Mesenchymal stem cell (in vitro differentiated cells and primary cell): ENCODE measurements around the gene TAAR1.

ENCODE experiments used
- DNase-seq: peaks from one replicate; pipeline ENCODE4 v3.0.0-alpha.2; 2013
- H2AFZ ChIP-seq: one replicate; pipeline ENCODE4 v1.6.1; 2013; ENCODE audit warnings: low read depth, mild to moderate bottlenecking, control low read depth, inconsistent platforms, low read length, moderate library complexity
- H2AK5ac ChIP-seq: 2 replicates; pipeline ENCODE4 v1.6.1; 2013; ENCODE audit warnings: low read length, moderate library complexity, mild to moderate bottlenecking, inconsistent platforms; ENCODE audit not compliant: severe bottlenecking
- H2BK120ac ChIP-seq: one replicate; pipeline ENCODE4 v1.6.1; 2013; ENCODE audit warnings: low read depth, mild to moderate bottlenecking, inconsistent platforms, low read length, moderate library complexity
- H2BK12ac ChIP-seq, 2 experiments: one replicate each; pipeline ENCODE4 v1.6.1; 2013; ENCODE audit warnings: inconsistent platforms in 2 of 2, low read length in 2 of 2, mild to moderate bottlenecking in 2 of 2, moderate library complexity in 2 of 2, control low read depth in 1 of 2
- H2BK15ac ChIP-seq: one replicate; pipeline ENCODE4 v1.6.1; 2013; ENCODE audit warnings: mild to moderate bottlenecking, low read depth, inconsistent platforms; ENCODE audit not compliant: poor library complexity, severe bottlenecking
- H2BK5ac ChIP-seq: 2 replicates; pipeline ENCODE4 v1.6.1; 2013; ENCODE audit warnings: low read depth, mild to moderate bottlenecking, low read length, control low read depth, inconsistent platforms; ENCODE audit not compliant: poor library complexity, severe bottlenecking
- H3K14ac ChIP-seq, 2 experiments: one replicate each; pipeline ENCODE4 v1.6.1; 2013; ENCODE audit warnings: inconsistent platforms in 2 of 2, low read length in 2 of 2, control low read depth in 1 of 2, mild to moderate bottlenecking in 1 of 2, moderate library complexity in 1 of 2
- H3K18ac ChIP-seq, 2 experiments: one replicate each; pipeline ENCODE4 v1.6.1; 2013; ENCODE audit warnings: inconsistent platforms in 2 of 2, low read length in 2 of 2, control low read depth in 1 of 2, low read depth in 1 of 2, mild to moderate bottlenecking in 1 of 2
- H3K23ac ChIP-seq, 2 experiments: one replicate each; pipeline ENCODE4 v1.6.1; 2013; ENCODE audit warnings: inconsistent platforms in 2 of 2, low read length in 2 of 2, mild to moderate bottlenecking in 2 of 2, moderate library complexity in 2 of 2, control low read depth in 1 of 2
- H3K27ac ChIP-seq: 2 replicates; pipeline ENCODE4 v1.5.1; 2013; ENCODE audit warnings: mild to moderate bottlenecking, moderate library complexity, low read length, control low read depth, inconsistent platforms; ENCODE audit not compliant: poor library complexity, severe bottlenecking
- H3K27me3 ChIP-seq, 2 experiments: 2 replicates each; pipeline versions ENCODE4 v1.6.1 to v1.7.0; 2013; ENCODE audit warnings: low read length in 2 of 2, mild to moderate bottlenecking in 2 of 2, moderate library complexity in 2 of 2, control low read depth in 1 of 2, inconsistent platforms in 1 of 2; ENCODE audit not compliant: control insufficient read depth in 1 of 2, insufficient read depth in 1 of 2
- H3K36me3 ChIP-seq, 2 experiments: 2 replicates each; pipeline versions ENCODE4 v1.6.1 to v1.7.0; 2013; ENCODE audit warnings: low read length in 2 of 2, control low read depth in 1 of 2, inconsistent platforms in 1 of 2, low read depth in 1 of 2, mild to moderate bottlenecking in 1 of 2; ENCODE audit not compliant: insufficient read depth in 2 of 2, control insufficient read depth in 1 of 2
- H3K4ac ChIP-seq, 2 experiments: one replicate each; pipeline ENCODE4 v1.6.1; 2013; ENCODE audit warnings: inconsistent platforms in 2 of 2, low read length in 2 of 2, mild to moderate bottlenecking in 2 of 2, moderate library complexity in 2 of 2, control low read depth in 1 of 2, low read depth in 1 of 2
- H3K4me1 ChIP-seq: 2 replicates; pipeline ENCODE4 v1.6.1; 2013; ENCODE audit warnings: low read depth, low read length, control low read depth; ENCODE audit not compliant: control insufficient read depth, insufficient read depth
- H3K4me2 ChIP-seq: 2 replicates; pipeline ENCODE4 v1.6.1; 2013; ENCODE audit warnings: low read length, mild to moderate bottlenecking, inconsistent platforms; ENCODE audit not compliant: poor library complexity, severe bottlenecking
- H3K4me3 ChIP-seq, 2 experiments: 2 replicates each; pipeline versions ENCODE4 v1.5.1 to v1.7.0; 2013; ENCODE audit warnings: low read length in 2 of 2, mild to moderate bottlenecking in 2 of 2, control low read depth in 1 of 2, low read depth in 1 of 2; ENCODE audit not compliant: insufficient read depth in 1 of 2
- H3K79me1 ChIP-seq: replicated peaks from 2 replicates; pipeline ENCODE4 v1.6.1; 2013; ENCODE audit warnings: mild to moderate bottlenecking, control low read depth, low read length, inconsistent platforms; ENCODE audit not compliant: poor library complexity, severe bottlenecking
- H3K9ac ChIP-seq: 2 replicates; pipeline ENCODE4 v1.7.0; 2013; ENCODE audit warnings: mild to moderate bottlenecking, low read length, moderate library complexity
- H3K9me3 ChIP-seq: 2 replicates; pipeline ENCODE4 v1.7.0; 2013; ENCODE audit warnings: mild to moderate bottlenecking, low read length; ENCODE audit not compliant: control insufficient read depth
- H4K8ac ChIP-seq: one replicate; pipeline ENCODE4 v1.6.1; 2013; ENCODE audit warnings: inconsistent platforms, mild to moderate bottlenecking, low read length, moderate library complexity
- H4K91ac ChIP-seq: one replicate; pipeline ENCODE4 v1.6.1; 2013; ENCODE audit warnings: mild to moderate bottlenecking, low read length, inconsistent platforms
- WGBS: methylation state at CpG from one replicate; pipeline ENCODE4 v1.1.7; 2013; ENCODE audit warnings: mixed read lengths; 5-methylcytosine and 5-hydroxymethylcytosine counted together

The TAAR1 gene

DNA sequence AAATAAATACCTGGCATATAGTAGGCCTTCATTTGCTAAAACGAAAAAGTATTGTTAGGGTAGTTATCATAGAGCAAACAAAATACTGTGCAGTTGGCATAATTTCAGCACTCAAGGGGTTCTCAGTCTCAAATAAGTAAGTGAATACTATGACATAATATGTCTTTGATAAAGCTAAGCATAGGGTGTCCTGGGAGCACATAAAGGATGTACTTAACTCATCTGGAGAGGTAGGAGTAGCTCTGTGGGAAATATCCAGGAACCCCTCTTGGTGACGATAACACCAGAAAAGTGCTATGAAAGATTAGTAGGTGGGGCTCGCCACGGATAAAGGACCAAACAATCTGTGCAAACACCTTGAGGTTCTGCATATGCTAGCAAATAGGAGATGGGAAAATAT, 31.7 kb upstream of the TAAR1 start:
- H4K91ac ChIP-seq, result no peak overlapping the region
- peaks cover 3% of the 10 kb centered on the region for H3K9me3 ChIP-seq
- no peak overlapping the region for H2BK120ac ChIP-seq
- H3K4me2 ChIP-seq, result no peak overlapping the region
- H2BK15ac ChIP-seq, result no peak overlapping the region
- no peak overlapping the region for H3K18ac ChIP-seq
- no peak overlapping the region for H2AK5ac ChIP-seq
- H3K4me3 ChIP-seq, result no peak overlapping the region
- no peak overlapping the region for H4K8ac ChIP-seq
- H3K79me1 ChIP-seq, result no peaks in the 10 kb centered on the region
- H3K14ac ChIP-seq, result no peak overlapping the region
- no peaks in the 10 kb centered on the region for H3K4me1 ChIP-seq
- no peak for DNase-seq
- no peaks in the 10 kb centered on the region for H3K36me3 ChIP-seq
- H2AFZ ChIP-seq, result no peak overlapping the region
- H3K27ac ChIP-seq, result no peak overlapping the region
- H2BK12ac ChIP-seq, result no peak overlapping the region
- no peaks in the 10 kb centered on the region for H3K27me3 ChIP-seq
- no peak overlapping the region for H2BK5ac ChIP-seq
- H3K9ac ChIP-seq, result no peak overlapping the region
- no peak overlapping the region for H3K4ac ChIP-seq
- 89% methylated on average over 4 of the region's 4 CpGs for WGBS
- H3K23ac ChIP-seq, result no peak overlapping the region

GRCh38 chr6:132687306-132687705, 28.3 kb upstream of the TAAR1 start:
- Histone ChIP-seq H3K4me1 (no peaks in the 10 kb centered on the region), H4K91ac (no peak overlapping the region), H3K36me3 (no peaks in the 10 kb centered on the region), H3K23ac (no peak overlapping the region), H3K9me3 (no peaks in the 10 kb centered on the region), H3K14ac (no peak overlapping the region), H2BK5ac (no peak overlapping the region), H3K4ac (no peak overlapping the region), H2BK120ac (no peak overlapping the region), H3K27ac (no peak overlapping the region), H3K27me3 (no peaks in the 10 kb centered on the region), H2BK15ac (no peak overlapping the region), H2BK12ac (no peak overlapping the region), H4K8ac (no peak overlapping the region), H3K79me1 (no peaks in the 10 kb centered on the region), H3K4me3 (no peak overlapping the region), H3K4me2 (no peak overlapping the region), H2AK5ac (no peak overlapping the region), H2AFZ (no peak overlapping the region), H3K18ac (peak overlapping the region in 1 of 2 experiments; percentile 2), H3K9ac (peak overlapping the region; percentile 4)
- peak; percentile 55 for DNase-seq
- 70% methylated on average over 5 of the region's 5 CpGs for WGBS

DNA sequence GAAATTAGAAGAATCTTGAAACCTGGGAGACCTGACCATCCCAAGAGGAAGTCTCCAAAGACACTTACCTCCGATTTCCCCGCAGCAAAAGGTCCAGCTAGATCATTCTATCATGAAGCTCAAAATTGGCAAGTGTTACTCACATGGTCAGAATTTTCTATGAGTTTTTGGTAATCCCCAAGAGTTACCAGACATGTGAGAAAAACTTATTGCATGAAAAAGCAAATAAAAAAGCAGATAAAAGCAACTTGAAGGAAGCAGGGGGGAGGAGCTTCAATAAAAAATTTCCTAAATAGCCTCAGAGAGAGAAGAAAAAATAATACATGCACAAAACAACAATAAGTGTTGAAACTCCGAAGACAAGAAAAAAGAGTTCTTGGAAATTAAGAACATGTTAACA, 27.5 kb upstream of the TAAR1 start:
- Histone ChIP-seq H4K91ac (no peak overlapping the region), H3K14ac (no peak overlapping the region), H3K4ac (no peak overlapping the region), H3K36me3 (no peaks in the 10 kb centered on the region), H3K4me1 (no peaks in the 10 kb centered on the region), H3K23ac (no peak overlapping the region), H3K27ac (no peak overlapping the region), H3K27me3 (no peaks in the 10 kb centered on the region), H4K8ac (no peak overlapping the region), H3K9ac (no peak overlapping the region), H2BK15ac (no peak overlapping the region), H3K4me3 (no peak overlapping the region), H2BK5ac (no peak overlapping the region), H2BK120ac (no peak overlapping the region), H3K9me3 (no peaks in the 10 kb centered on the region), H2AFZ (no peak overlapping the region), H3K18ac (no peak overlapping the region), H2BK12ac (no peak overlapping the region), H2AK5ac (no peak overlapping the region), H3K79me1 (no peaks in the 10 kb centered on the region), H3K4me2 (no peak overlapping the region)
- 100% methylated on average over 2 of the region's 3 CpGs for WGBS
- no peak for DNase-seq

- DNase-seq, result no peak
Measured at GRCh38 chr6:132685009-132685408, 26.0 kb upstream of the TAAR1 start.

More at GRCh38 chr6:132685009-132685408, 26.0 kb upstream of the TAAR1 start:
- Histone ChIP-seq H2BK120ac (no peak overlapping the region), H3K18ac (no peak overlapping the region), H3K4ac (no peak overlapping the region), H3K79me1 (no peaks in the 10 kb centered on the region), H3K4me2 (no peak overlapping the region), H4K8ac (no peak overlapping the region), H2BK12ac (no peak overlapping the region), H3K14ac (no peak overlapping the region), H2AFZ (no peak overlapping the region), H3K23ac (no peak overlapping the region), H2BK15ac (no peak overlapping the region), H2AK5ac (no peak overlapping the region), H3K27ac (no peak overlapping the region), H3K9ac (no peak overlapping the region), H3K9me3 (no peaks in the 10 kb centered on the region), H2BK5ac (no peak overlapping the region), H4K91ac (no peak overlapping the region), H3K36me3 (no peaks in the 10 kb centered on the region), H3K4me1 (no peaks in the 10 kb centered on the region), H3K4me3 (no peak overlapping the region), H3K27me3 (no peaks in the 10 kb centered on the region)
- no CpG with 5 or more reads among the region's 3 CpGs for WGBS
